Common myeloid progenitor, CD34-positive (primary cell): ENCODE measurements around the gene PAK2.
A peak's percentile ranks its signal among the peaks of the same experiment; 100 is the strongest.
"Not testable (repeated sequence)": the region's sequence is repeated elsewhere in the genome, so short reads cannot be mapped to it uniquely, and the experiment has no call there.

Source experiments
- CTCF ChIA-PET: fragments of 350-600 bp; sonication (Branson Sonifier 250); formaldehyde crosslinking; loops from one replicate; lab custom pipeline; 2021; ENCODE audit warnings: antibody characterized with exemption; lab: Charles Lee
- POLR2A ChIA-PET: fragments of 350-600 bp; sonication (Branson Sonifier 250); formaldehyde crosslinking; loops from one replicate; lab custom pipeline; 2021; ENCODE audit warnings: antibody characterized with exemption; lab: Charles Lee
- DNase-seq, 3 donors: peaks; one replicate each; pipeline versions ENCODE4 v3.0.0 to v3.0.0-alpha.2; 2013
- H3K27ac ChIP-seq, 2 experiments: 1 replicate in 1 of 2; 2 replicates in 1 of 2; pipeline ENCODE4 v1.7.0; 2013; ENCODE audit warnings: inconsistent platforms in 2 of 2, low read length in 2 of 2, mild to moderate bottlenecking in 2 of 2, low read depth in 1 of 2, moderate library complexity in 1 of 2; ENCODE audit not compliant: severe bottlenecking in 2 of 2, insufficient read depth in 1 of 2, poor library complexity in 1 of 2
- H3K27me3 ChIP-seq, 5 experiments: replicated peaks in 2 of 5; 1 replicate in 3 of 5; 2 replicates in 2 of 5; pipeline versions ENCODE4 v1.6.1 to v1.7.0; 2013; ENCODE audit warnings: low read length in 4 of 5, mild to moderate bottlenecking in 2 of 5, moderate library complexity in 2 of 5, inconsistent platforms in 1 of 5; ENCODE audit not compliant: insufficient read depth in 5 of 5, control insufficient read depth in 4 of 5
- H3K36me3 ChIP-seq, 4 experiments: 1 replicate in 2 of 4; 2 replicates in 2 of 4; pipeline versions ENCODE4 v1.6.1 to v1.7.0; 2013; ENCODE audit warnings: low read length in 3 of 4, control low read depth in 1 of 4, mild to moderate bottlenecking in 1 of 4; ENCODE audit not compliant: control insufficient read depth in 4 of 4, insufficient read depth in 4 of 4
- H3K4me1 ChIP-seq, 4 experiments: 1 replicate in 3 of 4; 2 replicates in 1 of 4; pipeline versions ENCODE4 v1.6.1 to v1.7.1; 2013; ENCODE audit warnings: low read length in 3 of 4, mild to moderate bottlenecking in 3 of 4, control low read depth in 1 of 4, inconsistent platforms in 1 of 4, moderate library complexity in 1 of 4; ENCODE audit not compliant: control insufficient read depth in 4 of 4, insufficient read depth in 4 of 4; ENCODE audit errors: control extremely low read depth in 1 of 4
- H3K4me3 ChIP-seq, 7 experiments: 1 replicate in 4 of 7; 2 replicates in 3 of 7; pipeline versions ENCODE4 v1.5.1 to v1.7.0; 2013; ENCODE audit warnings: mild to moderate bottlenecking in 7 of 7, low read length in 6 of 7, moderate library complexity in 6 of 7, inconsistent platforms in 2 of 7, low read depth in 2 of 7, control low read depth in 1 of 7; ENCODE audit not compliant: insufficient read depth in 4 of 7, control insufficient read depth in 1 of 7; ENCODE audit errors: extremely low read depth in 1 of 7
- H3K9me3 ChIP-seq, 5 experiments: 1 replicate in 4 of 5; 2 replicates in 1 of 5; pipeline versions ENCODE4 v1.6.1 to v1.7.1; 2013; ENCODE audit warnings: low read length in 4 of 5, mild to moderate bottlenecking in 2 of 5, inconsistent platforms in 1 of 5, low read depth in 1 of 5, moderate library complexity in 1 of 5; ENCODE audit not compliant: control insufficient read depth in 4 of 5, insufficient read depth in 2 of 5; ENCODE audit errors: control extremely low read depth in 1 of 5
- WGBS: methylation state at CpG from one replicate; pipeline ENCODE4 v1.1.5; 2013; ENCODE audit not compliant: insufficient coverage; 5-methylcytosine and 5-hydroxymethylcytosine counted together

The PAK2 gene

GRCh38 chr3:196842567-196843434 is 103.1 kb downstream of the PAK2 start:
- peak overlapping the region in 1 of 2 experiments; percentile 43 for H3K27ac ChIP-seq
- H3K4me3 ChIP-seq = no peak overlapping the region

GRCh38 chr3:196843435-196844110 is 103.9 kb downstream of the PAK2 start:
- no peaks in the 10 kb centered on the region for H3K9me3 ChIP-seq
- 98% methylated on average over 8 of the region's 9 CpGs for WGBS
- ChIA-PET POLR2A (no interaction called here), CTCF (interaction anchor here (0.6 to 1.5 kb wide), 4 partner anchors 20 to 52 kb away, joined by 3 to 8 read pairs (median 3); no protein-coding TSS in a partner anchor)
- no peaks in the 10 kb centered on the region for H3K27me3 ChIP-seq
- no peaks in the 10 kb centered on the region for H3K4me1 ChIP-seq
- H3K27ac ChIP-seq = peak overlapping the region in 1 of 2 experiments; percentile 30
- no peak for DNase-seq
- no peaks in the 10 kb centered on the region for H3K36me3 ChIP-seq
- H3K4me3 ChIP-seq = no peak overlapping the region

More at GRCh38 chr3:196842567-196843434, 103.1 kb downstream of the PAK2 start:
- DNase-seq = no peak
- ChIA-PET CTCF (interaction anchor here (0.6 to 1.5 kb wide), 4 partner anchors 27 to 345 kb away, joined by 3 to 8 read pairs (median 3); no protein-coding TSS in a partner anchor), POLR2A (no interaction called here)
- Histone ChIP-seq H3K4me1 (peaks cover 0 to 2% (median 0%) of the 10 kb centered on the region in 4 experiments), H3K9me3 (no peaks in the 10 kb centered on the region), H3K27me3 (no peaks in the 10 kb centered on the region), H3K36me3 (no peaks in the 10 kb centered on the region)
- WGBS = 90% methylated on average over 16 of the region's 17 CpGs

DNA sequence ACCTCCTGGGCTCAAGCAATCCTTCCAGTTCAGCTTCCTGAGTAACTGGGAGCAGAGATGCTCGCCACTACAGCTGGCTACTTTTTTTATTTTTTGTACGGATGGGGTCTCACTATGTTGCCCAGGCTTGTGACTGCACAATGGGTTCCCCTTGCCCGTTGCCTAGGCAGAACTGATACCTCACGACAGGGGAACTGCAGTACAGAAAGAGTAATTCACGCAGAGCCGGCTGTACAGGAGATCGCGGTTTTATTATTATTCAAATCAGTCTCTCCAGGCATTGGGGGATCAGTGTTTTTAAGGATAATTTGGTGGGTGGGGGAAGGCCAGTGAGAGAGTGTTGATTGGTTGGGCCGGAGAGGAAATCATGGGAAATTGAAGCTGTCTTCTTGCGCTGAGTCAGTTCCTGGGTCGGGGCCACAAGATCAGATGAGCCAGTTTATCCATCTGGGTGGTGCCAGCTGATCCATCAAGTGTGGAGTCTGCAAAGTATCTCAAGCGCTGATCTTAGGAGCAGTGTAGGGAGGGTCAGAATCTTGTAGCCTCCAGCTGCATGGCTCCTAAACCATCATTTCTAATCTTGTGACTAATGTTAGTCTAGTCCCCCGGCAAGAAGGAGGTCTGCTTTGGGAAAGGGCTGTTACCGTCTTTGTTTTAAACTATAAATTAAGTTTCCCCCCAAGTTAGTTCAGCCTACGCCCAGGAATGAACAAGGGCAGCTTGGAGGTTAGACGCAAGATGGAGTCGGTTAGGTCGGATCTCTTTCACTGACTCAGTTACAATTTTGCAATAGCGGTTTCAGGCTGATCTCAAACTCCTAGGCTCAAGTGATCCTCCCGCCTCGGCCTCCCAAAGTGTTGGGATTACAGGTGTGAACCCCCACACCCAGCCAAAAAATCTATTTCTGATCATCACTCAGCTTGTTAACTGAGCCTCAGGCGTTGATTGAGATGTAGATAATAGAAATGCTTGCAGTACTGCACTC is 104.9 kb downstream of the PAK2 start:
- POLR2A ChIA-PET, H3K4me3 ChIP-seq, H3K9me3 ChIP-seq, H3K27me3 ChIP-seq, H3K4me1 ChIP-seq, H3K27ac ChIP-seq, H3K36me3 ChIP-seq: not testable (repeated sequence)
- WGBS = 92% methylated on average over 17 of the region's 22 CpGs
- CTCF ChIA-PET = interaction anchor here (0.7 to 1.5 kb wide), 3 partner anchors 19 to 51 kb away, joined by 3 to 8 read pairs (median 3); no protein-coding TSS in a partner anchor
- peak in 1 of 3 donors; percentile 5 for DNase-seq

DNA sequence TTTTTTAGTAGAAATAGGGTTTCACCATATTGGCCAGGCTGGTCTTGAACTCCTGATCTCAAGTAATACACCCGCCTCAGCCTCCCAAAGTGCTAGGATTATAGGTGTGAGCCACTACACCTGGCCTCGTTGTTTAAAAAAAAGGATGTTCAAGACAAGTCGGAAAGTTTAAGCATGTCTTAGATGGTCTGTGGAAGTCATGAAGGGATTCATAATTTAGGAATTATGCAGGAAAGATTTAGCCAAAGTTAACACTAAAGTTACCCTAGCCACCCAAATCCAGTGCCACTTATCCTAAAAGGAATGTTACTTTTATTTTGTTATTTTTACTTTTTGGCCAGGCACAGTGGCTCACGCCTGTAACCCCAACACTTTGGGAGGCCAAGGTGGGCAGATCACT is 108.7 kb downstream of the PAK2 start:
- 97% methylated on average over 4 of the region's 4 CpGs for WGBS
- POLR2A ChIA-PET, H3K9me3 ChIP-seq, H3K4me1 ChIP-seq, H3K27me3 ChIP-seq, DNase-seq, H3K36me3 ChIP-seq, H3K4me3 ChIP-seq, H3K27ac ChIP-seq, CTCF ChIA-PET: not testable (repeated sequence)

- WGBS = 84% methylated on average over 7 of the region's 11 CpGs
- H3K9me3 ChIP-seq = peaks cover 0 to 2% (median 0%) of the 10 kb centered on the region in 5 experiments
- no peak overlapping the region for H3K27ac ChIP-seq
- H3K27me3 ChIP-seq = no peaks in the 10 kb centered on the region
- no peaks in the 10 kb centered on the region for H3K36me3 ChIP-seq
- no peak overlapping the region for H3K4me3 ChIP-seq
- no peak for DNase-seq
- ChIA-PET POLR2A (interaction anchor here (0.6 to 1.0 kb wide), 2 partner anchors 19 to 149 kb away, joined by 3 to 4 read pairs; no protein-coding TSS in a partner anchor), CTCF (interaction anchor here (1.0 to 1.1 kb wide), 2 partner anchors 11 to 192 kb away, joined by 3 read pairs; no protein-coding TSS in a partner anchor)
- no peaks in the 10 kb centered on the region for H3K4me1 ChIP-seq
Measured at GRCh38 chr3:196849180-196849741, 109.6 kb downstream of the PAK2 start.

- H3K36me3 ChIP-seq, H3K27me3 ChIP-seq, H3K4me1 ChIP-seq, H3K4me3 ChIP-seq, H3K27ac ChIP-seq, H3K9me3 ChIP-seq, POLR2A ChIA-PET: not testable (repeated sequence)
- peak in 2 of 3 donors; percentile 25 to 31 for DNase-seq
- CTCF ChIA-PET = interaction anchor here (1.1 kb wide), 1 partner anchor 19 kb away, joined by 3 read pairs; no protein-coding TSS in a partner anchor
- WGBS = 94% methylated on average over 8 of the region's 8 CpGs
Measured at GRCh38 chr3:196863000-196863399, 123.3 kb downstream of the PAK2 start.
